Fibroblast of lung (primary cell): ENCODE data around the gene GNAT3.

Experiments used
- EZH2 ChIP-seq: IDR thresholded peaks from 2 replicates; pipeline ENCODE4 v1.5.1; 2012; ENCODE audit warnings: low read length, control low read depth, mild to moderate bottlenecking; ENCODE audit errors: missing control alignments
- TF ChIP-seq, protein P1 (sequence below), 2 donors: IDR thresholded peaks in 1 of 2; conservative IDR thresholded peaks in 1 of 2; 1 replicate in 1 of 2; 2 replicates in 1 of 2; pipeline ENCODE4 v1.5.1; 2011 to 2012; ENCODE audit warnings: low read length in 2 of 2, control low read depth in 1 of 2, inconsistent platforms in 1 of 2, low read depth in 1 of 2, mild to moderate bottlenecking in 1 of 2

GRCh38 chr7:80459776-80460510 lies 51.9 kb downstream of the GNAT3 start:
- TF ChIP-seq, protein P1, sequence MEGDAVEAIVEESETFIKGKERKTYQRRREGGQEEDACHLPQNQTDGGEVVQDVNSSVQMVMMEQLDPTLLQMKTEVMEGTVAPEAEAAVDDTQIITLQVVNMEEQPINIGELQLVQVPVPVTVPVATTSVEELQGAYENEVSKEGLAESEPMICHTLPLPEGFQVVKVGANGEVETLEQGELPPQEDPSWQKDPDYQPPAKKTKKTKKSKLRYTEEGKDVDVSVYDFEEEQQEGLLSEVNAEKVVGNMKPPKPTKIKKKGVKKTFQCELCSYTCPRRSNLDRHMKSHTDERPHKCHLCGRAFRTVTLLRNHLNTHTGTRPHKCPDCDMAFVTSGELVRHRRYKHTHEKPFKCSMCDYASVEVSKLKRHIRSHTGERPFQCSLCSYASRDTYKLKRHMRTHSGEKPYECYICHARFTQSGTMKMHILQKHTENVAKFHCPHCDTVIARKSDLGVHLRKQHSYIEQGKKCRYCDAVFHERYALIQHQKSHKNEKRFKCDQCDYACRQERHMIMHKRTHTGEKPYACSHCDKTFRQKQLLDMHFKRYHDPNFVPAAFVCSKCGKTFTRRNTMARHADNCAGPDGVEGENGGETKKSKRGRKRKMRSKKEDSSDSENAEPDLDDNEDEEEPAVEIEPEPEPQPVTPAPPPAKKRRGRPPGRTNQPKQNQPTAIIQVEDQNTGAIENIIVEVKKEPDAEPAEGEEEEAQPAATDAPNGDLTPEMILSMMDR (conservative IDR thresholded peaks at IDR 0.05 in 1 of 2, IDR thresholded peaks at IDR 0.05 in 1 of 2; ENCODE audit: low read depth in 1 of 2, low read length in 2 of 2): no peak
- no peak for TF ChIP-seq EZH2
